Measurements from ENCODE around the gene MCF2L.

The MCF2L gene

DNA sequence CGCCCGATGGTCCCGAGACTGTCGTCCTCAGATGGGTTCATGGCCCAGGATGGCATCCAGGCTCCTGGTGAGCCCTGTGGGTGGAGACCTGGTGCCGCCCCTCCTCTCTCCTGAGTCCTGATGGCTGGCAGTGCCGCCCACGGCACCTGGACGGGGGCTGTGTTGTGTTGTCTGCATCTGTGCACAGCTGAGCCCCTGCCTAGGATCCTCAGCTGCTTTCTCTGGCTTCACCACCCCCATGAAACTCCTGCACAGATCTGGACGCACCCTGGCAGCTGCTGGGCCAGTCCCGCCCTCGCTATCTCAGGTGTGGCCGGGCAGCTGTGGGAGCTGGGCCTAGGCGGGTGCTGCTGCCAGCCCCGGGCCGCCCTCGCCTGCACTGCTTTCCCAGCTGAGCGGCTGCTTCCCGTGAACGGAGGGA lies 27.7 kb downstream of the MCF2L start:
- TF ChIP-seq, protein P1, sequence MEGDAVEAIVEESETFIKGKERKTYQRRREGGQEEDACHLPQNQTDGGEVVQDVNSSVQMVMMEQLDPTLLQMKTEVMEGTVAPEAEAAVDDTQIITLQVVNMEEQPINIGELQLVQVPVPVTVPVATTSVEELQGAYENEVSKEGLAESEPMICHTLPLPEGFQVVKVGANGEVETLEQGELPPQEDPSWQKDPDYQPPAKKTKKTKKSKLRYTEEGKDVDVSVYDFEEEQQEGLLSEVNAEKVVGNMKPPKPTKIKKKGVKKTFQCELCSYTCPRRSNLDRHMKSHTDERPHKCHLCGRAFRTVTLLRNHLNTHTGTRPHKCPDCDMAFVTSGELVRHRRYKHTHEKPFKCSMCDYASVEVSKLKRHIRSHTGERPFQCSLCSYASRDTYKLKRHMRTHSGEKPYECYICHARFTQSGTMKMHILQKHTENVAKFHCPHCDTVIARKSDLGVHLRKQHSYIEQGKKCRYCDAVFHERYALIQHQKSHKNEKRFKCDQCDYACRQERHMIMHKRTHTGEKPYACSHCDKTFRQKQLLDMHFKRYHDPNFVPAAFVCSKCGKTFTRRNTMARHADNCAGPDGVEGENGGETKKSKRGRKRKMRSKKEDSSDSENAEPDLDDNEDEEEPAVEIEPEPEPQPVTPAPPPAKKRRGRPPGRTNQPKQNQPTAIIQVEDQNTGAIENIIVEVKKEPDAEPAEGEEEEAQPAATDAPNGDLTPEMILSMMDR (conservative IDR thresholded peaks at IDR 0.05; ENCODE audit: low read depth, low read length) = no peak
- DNase-seq (ENCODE audit: low read depth) = no peak
- no peak overlapping the region for H3K4me3 ChIP-seq (ENCODE audit: low read depth, low read length)

DNA sequence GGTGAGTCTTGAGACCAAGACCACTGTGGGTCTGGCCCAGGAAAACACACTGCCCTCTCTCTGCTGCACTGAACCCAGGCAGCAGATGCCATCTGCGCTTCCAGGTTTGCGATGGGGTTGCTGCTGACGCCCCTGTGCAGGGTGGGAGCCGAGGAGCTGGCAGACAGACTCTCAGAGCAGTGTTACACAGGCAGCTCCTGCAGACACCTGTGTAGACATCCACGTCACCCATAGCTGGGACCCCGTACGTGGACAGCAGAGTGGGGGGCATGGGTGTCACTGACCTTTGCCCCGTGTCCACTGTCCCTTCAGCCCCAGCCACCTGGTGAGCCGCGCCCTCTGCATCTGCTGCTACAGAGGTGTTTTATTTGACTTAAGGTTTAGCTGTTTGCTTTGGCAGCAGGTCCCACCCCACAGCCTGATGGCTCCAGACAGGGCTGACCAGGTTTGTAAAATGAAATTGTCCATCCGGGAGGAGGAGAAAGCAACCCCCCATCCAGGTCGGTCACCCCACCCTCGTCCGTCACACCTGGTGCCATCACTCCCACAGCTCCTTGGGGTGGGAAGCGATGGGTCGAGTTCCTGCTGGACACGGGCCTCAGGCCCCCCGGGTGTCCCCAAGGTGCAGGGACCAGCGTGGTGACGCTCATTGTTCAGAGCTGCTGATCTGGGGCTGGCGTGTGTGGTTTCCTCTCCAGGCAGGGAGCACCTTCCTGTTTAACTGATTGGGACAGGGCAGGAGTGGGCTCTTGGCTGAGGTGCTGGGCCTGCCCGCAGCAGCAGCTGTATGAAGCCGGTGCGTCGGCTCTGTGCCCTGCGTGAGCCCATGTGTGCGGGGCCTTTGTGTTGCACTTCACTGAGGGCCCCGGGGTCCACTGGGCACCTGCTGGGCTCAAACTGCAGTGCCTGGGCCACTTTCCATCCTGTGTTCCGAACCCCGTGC lies 28.4 kb downstream of the MCF2L start:
- H3K4me3 ChIP-seq (ENCODE audit: low read depth, low read length) = no peak overlapping the region
- no peak for DNase-seq (ENCODE audit: low read depth)
- TF ChIP-seq, protein P1 (conservative IDR thresholded peaks at IDR 0.05; ENCODE audit: low read depth, low read length) = no peak

DNA sequence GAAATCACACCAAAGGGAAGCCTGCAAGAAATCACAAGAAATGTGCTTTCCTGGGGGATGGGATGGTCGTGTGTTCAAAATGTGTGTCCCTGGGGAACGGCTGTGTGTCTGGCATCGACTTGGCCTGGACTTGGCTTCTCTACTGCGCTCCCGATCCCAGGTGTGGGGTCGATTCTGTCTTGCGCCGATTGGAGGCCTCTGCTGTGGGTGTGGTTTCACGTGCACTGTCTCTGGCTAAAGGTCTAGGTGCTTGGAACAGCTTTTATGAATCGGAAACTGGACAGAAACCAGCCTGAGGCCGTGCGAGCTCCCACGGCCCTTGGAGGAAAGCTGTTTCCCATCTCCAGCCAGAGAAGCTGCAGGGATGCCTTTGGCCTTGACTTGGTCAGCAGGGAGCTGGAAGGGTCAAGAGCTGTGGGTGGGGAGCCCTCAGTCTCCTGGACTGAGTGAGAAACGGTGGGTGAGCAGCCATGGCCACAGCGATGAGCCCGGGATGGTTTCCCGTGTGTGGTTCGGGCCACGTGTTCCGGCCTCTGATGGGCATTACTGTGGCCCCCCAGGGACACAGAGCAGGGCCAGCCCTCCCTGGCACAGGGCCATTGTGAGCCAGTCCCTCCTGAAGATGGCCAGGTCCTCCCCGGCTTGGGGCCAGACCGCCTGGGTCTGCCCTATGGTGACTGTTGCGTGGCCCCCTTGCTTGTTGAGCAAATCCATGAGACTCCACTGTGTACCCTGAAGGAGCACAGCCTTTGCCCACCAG lies 29.7 kb downstream of the MCF2L start:
- TF ChIP-seq, protein P1 (conservative IDR thresholded peaks at IDR 0.05; ENCODE audit: low read depth, low read length) = no peak

DNA sequence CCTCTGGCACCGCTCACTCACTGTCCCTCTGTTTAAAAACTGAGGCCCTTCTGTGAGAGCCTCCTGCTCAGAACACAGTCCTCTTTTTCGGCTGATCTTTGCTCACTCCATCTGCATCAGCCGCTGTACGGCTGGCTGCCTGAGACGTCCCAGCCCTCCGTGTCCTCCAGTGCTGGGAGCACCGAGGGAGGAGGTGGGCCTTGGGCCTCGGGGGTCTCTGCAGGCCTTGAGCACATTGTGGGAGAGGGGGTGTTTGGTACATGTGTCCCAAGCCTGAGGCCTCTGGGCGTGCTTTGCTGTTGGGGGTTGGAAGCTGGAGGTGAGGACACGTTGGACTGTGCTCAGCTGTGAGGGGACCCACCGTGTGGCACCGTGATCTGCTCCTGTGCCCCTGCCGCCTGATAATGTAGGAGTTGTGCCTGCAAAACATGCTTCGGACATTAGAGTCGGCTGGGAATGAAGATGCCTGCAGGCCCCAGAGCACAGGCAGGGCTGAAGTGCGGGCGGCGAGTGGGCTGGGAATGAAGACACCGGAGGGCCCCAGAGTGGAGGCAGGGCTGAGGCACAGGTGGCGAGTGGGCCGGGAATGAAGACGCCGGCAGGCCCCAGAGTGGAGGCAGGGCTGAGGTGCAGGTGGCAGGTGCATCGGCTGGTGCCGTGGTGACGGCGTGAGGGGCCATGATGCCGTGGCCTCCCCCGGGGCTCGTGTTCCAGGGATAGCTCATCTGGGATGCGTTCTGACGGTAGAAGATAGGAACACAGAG lies 30.6 kb downstream of the MCF2L start:
- TF ChIP-seq, protein P1 (conservative IDR thresholded peaks at IDR 0.05; ENCODE audit: low read depth, low read length) = no peak
- no peak for DNase-seq (ENCODE audit: low read depth)
- H3K4me3 ChIP-seq (ENCODE audit: low read depth, low read length) = no peak overlapping the region

More for the DNA sequence above, 29.7 kb downstream of the MCF2L start:
- no peak overlapping the region for H3K4me3 ChIP-seq (ENCODE audit: low read depth, low read length)
- no peak for DNase-seq (ENCODE audit: low read depth)

DNA sequence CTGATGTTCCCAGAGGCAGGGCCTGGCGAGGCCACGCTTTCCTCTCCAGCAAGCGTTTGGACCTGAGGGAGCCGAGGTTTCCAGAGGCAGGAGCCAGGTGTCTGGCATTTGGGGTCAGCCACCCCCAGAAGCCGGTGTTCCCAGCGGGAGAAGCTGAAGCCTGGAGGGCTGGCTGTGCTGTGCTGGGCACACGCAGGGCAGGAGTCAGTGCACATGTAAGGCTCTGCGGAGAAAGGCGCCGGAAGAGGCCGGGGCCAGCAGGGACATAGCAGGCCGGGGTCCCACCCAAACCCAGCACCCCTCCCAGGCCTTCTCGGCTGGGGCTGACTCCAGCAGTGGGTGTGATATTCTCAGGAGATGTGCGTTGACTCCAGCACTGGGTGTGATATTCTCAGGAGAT lies 31.6 kb downstream of the MCF2L start:
- DNase-seq (ENCODE audit: low read depth) = no peak
- TF ChIP-seq, protein P1 (conservative IDR thresholded peaks at IDR 0.05; ENCODE audit: low read depth, low read length) = no peak
- no peak overlapping the region for H3K4me3 ChIP-seq (ENCODE audit: low read depth, low read length)

DNA sequence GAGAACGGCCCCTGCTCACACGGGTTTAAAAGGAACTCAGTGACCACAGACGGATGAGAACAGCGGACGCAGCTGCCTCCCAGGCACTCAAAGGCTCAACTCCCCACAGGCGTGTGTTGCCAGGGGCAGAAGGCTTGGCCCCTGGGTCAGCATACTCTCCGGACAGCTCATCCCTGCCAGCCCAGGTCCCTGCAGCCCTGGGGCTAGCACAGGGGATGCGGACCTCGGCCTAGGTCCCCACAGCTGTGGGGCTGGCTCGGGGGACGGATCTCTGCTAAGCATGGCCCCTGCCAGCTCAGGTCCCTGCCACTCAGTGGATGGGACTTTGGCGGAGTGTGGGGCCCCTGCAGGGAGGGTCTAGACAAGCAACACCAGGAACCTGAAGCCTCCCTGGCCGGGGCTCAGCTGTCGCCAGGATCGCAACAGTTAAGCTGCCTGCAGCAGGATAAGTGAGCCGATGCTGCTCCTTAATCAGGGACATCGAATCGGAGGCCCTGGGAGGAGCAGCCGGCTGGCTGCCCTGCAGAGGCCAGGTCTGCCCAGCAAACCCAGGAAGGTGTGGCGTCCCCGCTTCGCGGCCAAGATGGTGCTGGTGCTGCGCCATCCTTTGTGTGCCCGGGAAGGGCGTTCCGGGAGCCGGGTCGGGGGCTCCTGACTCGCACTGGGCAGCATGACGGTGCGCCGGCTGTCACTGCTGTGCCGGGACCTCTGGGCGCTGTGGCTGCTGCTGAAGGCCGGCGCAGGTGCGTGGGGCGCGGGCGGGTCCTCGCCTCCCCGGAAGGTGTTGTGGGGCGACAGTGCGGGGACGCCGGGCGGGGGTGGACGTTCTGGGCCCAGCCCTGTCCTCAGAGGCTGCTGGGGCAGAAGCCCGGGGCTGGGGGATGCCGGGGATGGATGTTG lies 32.5 kb downstream of the MCF2L start:
- TF ChIP-seq, protein P1 (conservative IDR thresholded peaks at IDR 0.05; ENCODE audit: low read depth, low read length) = no peak
- H3K4me3 ChIP-seq (ENCODE audit: low read depth, low read length) = no peak overlapping the region
- DNase-seq (ENCODE audit: low read depth) = peak; percentile 10
